Spleen (tissue), 11 donors: Measurements from ENCODE around the gene SFTPB. TPM values are rescaled to one million over a fixed set of nuclear protein-coding genes. Genes with fewer than 3 reads are reported as not detected.
A peak's percentile ranks its signal among the peaks of the same experiment; 100 is the strongest.

Experiments used
- DNase-seq: peaks from one replicate; pipeline ENCODE4 v3.0.0-alpha.2; 2020
- H3K27ac ChIP-seq, 8 donors: fragments of 200-600 bp; sonication (generic) in 7 of 8; 1 replicate in 4 of 8; 2 replicates in 4 of 8; pipeline versions ENCODE4 v1.5.0 to v1.8.0; 2016 to 2021; ENCODE audit warnings: inconsistent platforms in 4 of 8, mild to moderate bottlenecking in 4 of 8, moderate library complexity in 1 of 8
- H3K27me3 ChIP-seq, 7 donors: fragments of 200-600 bp; sonication (generic) in 6 of 7; replicated peaks in 1 of 7; 1 replicate in 4 of 7; 2 replicates in 3 of 7; pipeline versions ENCODE4 v1.5.0 to v1.8.0; 2016 to 2021; ENCODE audit warnings: inconsistent platforms in 3 of 7, mild to moderate bottlenecking in 1 of 7
- H3K36me3 ChIP-seq, 6 donors: fragments of 200-600 bp; sonication (generic) in 5 of 6; 1 replicate in 4 of 6; 2 replicates in 2 of 6; pipeline versions ENCODE4 v1.5.0 to v1.8.0; 2016 to 2021; ENCODE audit warnings: inconsistent platforms in 2 of 6
- H3K4me1 ChIP-seq, 6 donors: fragments of 200-600 bp; sonication (generic) in 5 of 6; 1 replicate in 3 of 6; 2 replicates in 3 of 6; pipeline versions ENCODE4 v1.5.0 to v1.8.0; 2016 to 2021; ENCODE audit warnings: inconsistent platforms in 3 of 6
- H3K4me3 ChIP-seq, 8 donors: fragments of 200-600 bp; sonication (generic) in 7 of 8; 1 replicate in 4 of 8; 2 replicates in 4 of 8; pipeline versions ENCODE4 v1.5.0 to v1.8.0; 2016 to 2021; ENCODE audit warnings: inconsistent platforms in 4 of 8, mild to moderate bottlenecking in 4 of 8, moderate library complexity in 2 of 8
- H3K9me3 ChIP-seq, 8 donors: fragments of 200-600 bp; sonication (generic) in 7 of 8; 1 replicate in 4 of 8; 2 replicates in 4 of 8; pipeline versions ENCODE4 v1.5.0 to v1.8.0; 2016 to 2021; ENCODE audit warnings: inconsistent platforms in 4 of 8
- CTCF ChIP-seq, 11 experiments: fragments of 200-600 bp in 7 of 11; fragments of 450-650 bp in 4 of 11; sonication (generic) in 4 of 11; IDR thresholded peaks in 8 of 11; conservative IDR thresholded peaks in 3 of 11; 1 replicate in 7 of 11; 2 replicates in 4 of 11; pipeline versions ENCODE4 v1.4.0 to v1.8.0; 2016 to 2021; ENCODE audit warnings: antibody characterized with exemption in 11 of 11, inconsistent platforms in 4 of 11, mild to moderate bottlenecking in 1 of 11
- POLR2A ChIP-seq, 3 donors: fragments of 450-650 bp; IDR thresholded peaks; one replicate each; pipeline ENCODE4 v1.5.1; 2017; ENCODE audit warnings: antibody characterized with exemption in 3 of 3, mild to moderate bottlenecking in 1 of 3
- POLR2AphosphoS5 ChIP-seq, 3 donors: sonication (generic); formaldehyde crosslinking; IDR thresholded peaks; one replicate each; pipeline ENCODE4 v1.5.1; 2017; ENCODE audit warnings: antibody characterized with exemption in 3 of 3
- WGBS, 5 donors: extraction: QIAGEN DNeasy Blood & Tissue Kit in 3 of 5; methylation state at CpG; one replicate each; pipeline versions ENCODE4 v1.1.5 to v1.1.7; 2013 to 2018; 5-methylcytosine and 5-hydroxymethylcytosine counted together
- intact Hi-C: fragments of 100-400 bp; cut with DNase I; formaldehyde crosslinking; loops from one replicate; pipeline ENCODE4 v1.15.0; 2023; ENCODE audit warnings: low total_unique reads
- polyA plus RNA-seq, 3 donors: library from polyadenylated mRNA; stranded (reverse); fragments of 200-250 nt; gene quantifications; one replicate each; pipeline ENCODE4 v1.2.1, GENCODE V29; 2013
- total RNA-seq, 7 donors: library from RNA; depleted of rRNA in 3 of 7; stranded (reverse); fragments of >200 nt in 3 of 7; fragmentation: NEBNext Ultra II Directional in 4 of 7; extraction: Animal tissue kit (Norgen Biotek cat#: 25700) in 4 of 7; gene quantifications; one replicate each; pipeline versions ENCODE4 v1.1.0 to v1.2.1, GENCODE V29; 2016 to 2021
- donor health status: healthy with polysubstance abuse.
- donor health status: DM: no; HTN: no; CAD: no; lungs with moderate emphysema.
- donor health status: DM: no; HTN: no; CAD: no.
- donor health status: Bipolar disorder and iron deficiency.
- donor health status: healthy.
- donor health status: DM: no; HTN: no; CAD: no.
- donor health status: DM: yes; HTN: yes; CAD: no.

SFTPB gene
- total and polyA plus RNA-seq, 10 donors = 0.59 to 4.0 (median 2.0) TPM; not detected in 6

- Histone ChIP-seq H3K27ac (peak within 1 kb of the TSS in 4 of 8 donors; percentile 7 to 81 (median 68)), H3K36me3 (no peaks in the 10 kb centered on the region), H3K4me3 (peak within 1 kb of the TSS in 2 of 8 donors; percentile 12 to 50), H3K4me1 (peaks cover 0 to 25% (median 0%) of the 10 kb centered on the region in 6 donors), H3K9me3 (no peaks in the 10 kb centered on the region), H3K27me3 (no peaks in the 10 kb centered on the region)
- 80 to 91% (median 86%) methylated on average over 11 to 15 of the region's 15 CpGs for WGBS, 5 donors
- intact Hi-C loops = no loop called here
- TF ChIP-seq POLR2A (IDR thresholded peaks at IDR 0.05) (no peak), CTCF (IDR thresholded peaks at IDR 0.05 in 8 of 11, conservative IDR thresholded peaks at IDR 0.05 in 3 of 11) (no peak), POLR2AphosphoS5 (IDR thresholded peaks at IDR 0.05) (peak in 1 of 3 donors; percentile 23)
- DNase-seq = no peak
Measured at GRCh38 chr2:85694052-85695025, 26.3 kb upstream of the SFTPB start, which contains the start of gene GNLY. TSS of gene GNLY (plus strand) at chr2:85694358. CDS start at chr2:85694419, 61 bp downstream.

GRCh38 chr2:85692039-85692645, 24.1 kb upstream of the SFTPB start:
- Histone ChIP-seq H3K27me3 (no peaks in the 10 kb centered on the region), H3K4me1 (peaks cover 0 to 12% (median 0%) of the 10 kb centered on the region in 6 donors), H3K36me3 (no peaks in the 10 kb centered on the region), H3K9me3 (no peaks in the 10 kb centered on the region), H3K4me3 (no peak overlapping the region), H3K27ac (peak overlapping the region in 3 of 8 donors; percentile 2 to 15 (median 5))
- TF ChIP-seq POLR2A (IDR thresholded peaks at IDR 0.05) (no peak), CTCF (IDR thresholded peaks at IDR 0.05 in 8 of 11, conservative IDR thresholded peaks at IDR 0.05 in 3 of 11) (no peak), POLR2AphosphoS5 (IDR thresholded peaks at IDR 0.05) (no peak)
- intact Hi-C loops = no loop called here
- DNase-seq = no peak
- WGBS, 5 donors = 71 to 86% (median 80%) methylated on average over 5 of the region's 5 CpGs

DNA sequence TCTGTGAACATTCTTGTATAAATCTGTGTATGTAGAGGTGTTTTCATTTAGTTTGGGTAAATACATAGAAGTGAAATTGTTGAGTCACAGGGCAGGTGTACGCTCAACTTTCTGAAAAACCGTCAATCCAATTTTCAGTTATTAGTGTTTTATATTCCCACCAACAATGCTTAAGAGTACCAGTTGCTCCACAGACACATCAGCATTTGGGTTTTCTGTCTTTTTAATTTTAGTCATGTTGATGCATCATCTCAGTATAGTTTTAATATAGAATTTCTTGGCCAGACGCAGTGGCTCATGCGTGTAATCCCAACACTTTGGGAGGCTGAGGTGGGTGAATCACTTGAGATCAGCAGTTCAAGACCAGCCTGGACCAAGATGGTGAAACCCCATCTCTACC, 22.9 kb upstream of the SFTPB start:
- Histone ChIP-seq H3K4me1 (peaks cover 0 to 12% (median 0%) of the 10 kb centered on the region in 6 donors), H3K9me3 (no peaks in the 10 kb centered on the region), H3K27ac (no peak overlapping the region), H3K27me3 (no peaks in the 10 kb centered on the region), H3K4me3 (no peak overlapping the region), H3K36me3 (no peaks in the 10 kb centered on the region)
- WGBS, 5 donors = 85 to 96% (median 92%) methylated on average over 4 of the region's 4 CpGs
- intact Hi-C loops = no loop called here
- TF ChIP-seq POLR2A (IDR thresholded peaks at IDR 0.05) = no peak
- TF ChIP-seq POLR2AphosphoS5 (IDR thresholded peaks at IDR 0.05) = no peak
- TF ChIP-seq CTCF (IDR thresholded peaks at IDR 0.05 in 8 of 11, conservative IDR thresholded peaks at IDR 0.05 in 3 of 11) = no peak
- no peak for DNase-seq

DNA sequence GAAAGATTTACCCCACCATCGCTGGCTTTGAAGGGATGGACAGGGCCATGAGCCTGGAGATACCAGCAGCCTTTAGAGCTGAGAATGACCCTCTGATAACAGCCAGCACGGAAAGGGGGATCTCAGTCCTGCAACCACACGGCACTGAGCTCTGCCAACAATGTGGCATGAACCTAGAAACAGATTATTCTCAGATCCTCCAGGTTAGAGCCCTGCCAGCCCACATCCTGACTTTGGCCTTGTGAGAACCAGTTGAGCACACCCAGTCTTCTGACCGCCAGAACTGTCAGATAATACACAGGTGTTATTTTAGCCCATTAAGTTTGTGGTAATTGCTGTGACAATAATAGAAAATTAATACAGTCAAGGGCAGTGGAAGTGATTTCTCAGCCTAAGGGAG, 16.8 kb upstream of the SFTPB start:
- H3K9me3 ChIP-seq = no peaks in the 10 kb centered on the region
- H3K4me3 ChIP-seq = no peak overlapping the region
- H3K27me3 ChIP-seq = peaks cover 0 to 8% (median 0%) of the 10 kb centered on the region in 7 donors
- H3K27ac ChIP-seq = peak overlapping the region in 1 of 8 donors; percentile 58
- 58 to 79% (median 63%) methylated on average over 4 of the region's 4 CpGs for whole genome bisulfite sequencing, 5 donors
- no peaks in the 10 kb centered on the region for H3K36me3 ChIP-seq
- intact Hi-C loops = no loop called here
- TF ChIP-seq CTCF (IDR thresholded peaks at IDR 0.05 in 8 of 11, conservative IDR thresholded peaks at IDR 0.05 in 3 of 11) = no peak
- TF ChIP-seq POLR2AphosphoS5 (IDR thresholded peaks at IDR 0.05) = no peak
- no peak for TF ChIP-seq POLR2A (IDR thresholded peaks at IDR 0.05)
- peaks cover 0 to 4% (median 0%) of the 10 kb centered on the region in 6 donors for H3K4me1 ChIP-seq
- DNase-seq = no peak
